GM18499 (cell line): ENCODE data around the gene ITK.

Experiments
- ATAC-seq: cut with Tn5 transposase; IDR thresholded peaks from one replicate; pipeline ENCODE4 v1.9.1; 2021; ENCODE audit warnings: moderate number of reproducible peaks; ENCODE audit not compliant: insufficient read depth, unreplicated experiment

ITK gene

GRCh38 chr5:157180374-157181264, at the start of gene ITK:
Gene ITK, plus strand, starts transcription at chr5:157180840. Its CDS starts 138 bp downstream, at chr5:157180978.
- ATAC-seq = no peak

- peak; percentile 70 for ATAC-seq
These were observed 49.7 kb upstream of the ITK start for GRCh38 chr5:157130925-157131324.

GRCh38 chr5:157132281-157132612, 48.4 kb upstream of the ITK start:
- no peak for ATAC-seq

- no peak for ATAC-seq
These were observed 42.9 kb upstream of the ITK start for GRCh38 chr5:157137691-157138090.

GRCh38 chr5:157142317-157143126, 38.1 kb upstream of the ITK start, which contains the start of gene MED7:
Gene MED7, minus strand, starts transcription at chr5:157142865. Its CDS starts 3,434 bp downstream, at chr5:157139431.
- ATAC-seq = peak; percentile 99

- ATAC-seq = peak; percentile 27
These were observed 37.3 kb upstream of the ITK start for GRCh38 chr5:157143127-157143971.

GRCh38 chr5:157148734-157149615, 31.7 kb upstream of the ITK start:
- ATAC-seq = peak; percentile 62

GRCh38 chr5:157150995-157151394, 29.6 kb upstream of the ITK start:
- ATAC-seq = no peak

- no peak for ATAC-seq
These were observed 25.3 kb upstream of the ITK start for GRCh38 chr5:157155297-157155696.

GRCh38 chr5:157157293-157157891, 23.2 kb upstream of the ITK start:
- no peak for ATAC-seq

- no peak for ATAC-seq
These were observed 21.4 kb upstream of the ITK start for GRCh38 chr5:157159209-157159751.

- no peak for ATAC-seq
These were observed 20.6 kb upstream of the ITK start for GRCh38 chr5:157160001-157160400.

GRCh38 chr5:157161996-157162395, 18.6 kb upstream of the ITK start:
- ATAC-seq = no peak

- ATAC-seq = no peak
These were observed 17.6 kb upstream of the ITK start for GRCh38 chr5:157162919-157163510.

GRCh38 chr5:157164521-157164920, 16.1 kb upstream of the ITK start:
- no peak for ATAC-seq

GRCh38 chr5:157165261-157165660, 15.4 kb upstream of the ITK start:
- no peak for ATAC-seq

GRCh38 chr5:157165668-157166067, 15.0 kb upstream of the ITK start:
- ATAC-seq = no peak
